SK-N-MC (cell line): Measurements from ENCODE around the gene SCYGR1.

ENCODE experiments used
- DNase-seq: peaks from one replicate; pipeline ENCODE4 v3.0.0-alpha.2; 2011; ENCODE audit warnings: low read depth, low spot score
- H3K27ac ChIP-seq: fragments of 200-600 bp; sonication (generic); 2 replicates; pipeline ENCODE4 v1.5.1; 2016; ENCODE audit warnings: mixed run types
- H3K36me3 ChIP-seq: fragments of 200-600 bp; sonication (generic); 2 replicates; pipeline ENCODE4 v1.6.1; 2017; ENCODE audit warnings: antibody characterized with exemption, low read length, mixed read lengths; ENCODE audit not compliant: insufficient read depth
- H3K4me3 ChIP-seq: fragments of 200-600 bp; sonication (generic); 2 replicates; pipeline ENCODE4 v1.5.1; 2016
- H3K9ac ChIP-seq: fragments of 200-600 bp; sonication (generic); 2 replicates; pipeline ENCODE4 v1.8.0; 2017; ENCODE audit warnings: mixed run types, mixed read lengths; ENCODE audit not compliant: insufficient read length
- H3K9me3 ChIP-seq: fragments of 200-600 bp; sonication (generic); 2 replicates; pipeline ENCODE4 v1.6.1; 2017; ENCODE audit warnings: low read depth, mild to moderate bottlenecking, antibody characterized with exemption, low read length, moderate library complexity, mixed read lengths
- EZH2 ChIP-seq: fragments of 200-600 bp; sonication (generic); IDR thresholded peaks from one replicate; pipeline ENCODE4 v1.6.1; 2017; ENCODE audit warnings: antibody characterized with exemption
- FOXP2 ChIP-seq: optimal IDR thresholded peaks from 2 replicates; pipeline ENCODE3; 2011; ENCODE audit warnings: mild to moderate bottlenecking, moderate library complexity; ENCODE audit not compliant: insufficient read depth; ENCODE audit errors: extremely low read length, control extremely low read depth
- POLR2AphosphoS5 ChIP-seq: IDR thresholded peaks from 2 replicates; pipeline ENCODE4 v1.6.1; 2012; ENCODE audit warnings: mild to moderate bottlenecking, low read depth, low read length, borderline replicate concordance

The SCYGR1 gene

GRCh38 chr2:227416701-227417100 lies 29.0 kb upstream of the SCYGR1 start:
- DNase-seq = no peak
- no peak overlapping the region for H3K27ac ChIP-seq

GRCh38 chr2:227415538-227416424 lies 28.0 kb upstream of the SCYGR1 start:
- no peaks in the 10 kb centered on the region for H3K9me3 ChIP-seq
- no peak overlapping the region for H3K9ac ChIP-seq
- H3K4me3 ChIP-seq = peak overlapping the region; percentile 58
- H3K27ac ChIP-seq = peak overlapping the region; percentile 89
- TF ChIP-seq FOXP2 = no peak
- peak; percentile 72; the same call in 1 of the 2 replicates for TF ChIP-seq POLR2AphosphoS5
- DNase-seq = peak; percentile 92
- no peaks in the 10 kb centered on the region for H3K36me3 ChIP-seq

More at GRCh38 chr2:227416701-227417100, 29.0 kb upstream of the SCYGR1 start:
- Histone ChIP-seq H3K9ac (no peak overlapping the region), H3K36me3 (no peaks in the 10 kb centered on the region), H3K4me3 (no peak overlapping the region), H3K9me3 (no peaks in the 10 kb centered on the region)
- TF ChIP-seq FOXP2 (no peak), EZH2 (no peak), POLR2AphosphoS5 (no peak)

- no peaks in the 10 kb centered on the region for H3K36me3 ChIP-seq
- DNase-seq = no peak
- H3K9ac ChIP-seq = no peak overlapping the region
- H3K27ac ChIP-seq = peak overlapping the region; percentile 89
- no peaks in the 10 kb centered on the region for H3K9me3 ChIP-seq
- no peak for TF ChIP-seq FOXP2
- no peak for TF ChIP-seq POLR2AphosphoS5
- no peak for TF ChIP-seq EZH2
- H3K4me3 ChIP-seq = no peak overlapping the region
Measured at GRCh38 chr2:227414846-227415245, 27.1 kb upstream of the SCYGR1 start.

GRCh38 chr2:227413371-227413770 lies 25.6 kb upstream of the SCYGR1 start:
- Histone ChIP-seq H3K4me3 (no peak overlapping the region), H3K27ac (no peak overlapping the region), H3K9me3 (no peaks in the 10 kb centered on the region), H3K9ac (no peak overlapping the region), H3K36me3 (no peaks in the 10 kb centered on the region)
- no peak for TF ChIP-seq FOXP2
- no peak for TF ChIP-seq POLR2AphosphoS5
- TF ChIP-seq EZH2 = no peak
- no peak for DNase-seq

- Histone ChIP-seq H3K27ac (no peak overlapping the region), H3K4me3 (no peak overlapping the region), H3K36me3 (no peaks in the 10 kb centered on the region), H3K9ac (no peak overlapping the region), H3K9me3 (no peaks in the 10 kb centered on the region)
- no peak for TF ChIP-seq POLR2AphosphoS5
- DNase-seq = no peak
Measured at GRCh38 chr2:227412877-227413276, 25.1 kb upstream of the SCYGR1 start.

- DNase-seq = no peak
- no peak overlapping the region for H3K4me3 ChIP-seq
- H3K9ac ChIP-seq = no peak overlapping the region
- no peaks in the 10 kb centered on the region for H3K36me3 ChIP-seq
- H3K9me3 ChIP-seq = no peaks in the 10 kb centered on the region
- TF ChIP-seq EZH2 (no peak), FOXP2 (no peak), POLR2AphosphoS5 (no peak)
- no peak overlapping the region for H3K27ac ChIP-seq
Measured at GRCh38 chr2:227411990-227412350, 24.2 kb upstream of the SCYGR1 start.

GRCh38 chr2:227411320-227411989 lies 23.7 kb upstream of the SCYGR1 start:
- TF ChIP-seq POLR2AphosphoS5 (no peak), EZH2 (no peak), FOXP2 (no peak)
- no peaks in the 10 kb centered on the region for H3K36me3 ChIP-seq
- no peaks in the 10 kb centered on the region for H3K9me3 ChIP-seq
- H3K4me3 ChIP-seq = no peak overlapping the region
- H3K27ac ChIP-seq = no peak overlapping the region
- no peak for DNase-seq
- H3K9ac ChIP-seq = no peak overlapping the region

- TF ChIP-seq EZH2 (no peak), FOXP2 (no peak), POLR2AphosphoS5 (no peak)
- Histone ChIP-seq H3K4me3 (no peak overlapping the region), H3K27ac (no peak overlapping the region), H3K36me3 (no peaks in the 10 kb centered on the region), H3K9ac (no peak overlapping the region), H3K9me3 (no peaks in the 10 kb centered on the region)
- no peak for DNase-seq
Measured at GRCh38 chr2:227410191-227410590, 22.4 kb upstream of the SCYGR1 start.

- Histone ChIP-seq H3K4me3 (peak overlapping the region; percentile 71), H3K36me3 (no peaks in the 10 kb centered on the region), H3K27ac (peak overlapping the region; percentile 99), H3K9me3 (no peaks in the 10 kb centered on the region), H3K9ac (no peak overlapping the region)
- peak; percentile 22 for DNase-seq
- TF ChIP-seq EZH2 = no peak
- TF ChIP-seq FOXP2 = peak; percentile 25
- TF ChIP-seq POLR2AphosphoS5 = peak; percentile 38; the same call in 1 of the 2 replicates
Measured at GRCh38 chr2:227407591-227408151, 19.9 kb upstream of the SCYGR1 start.
